ENCODE results near the gene TRAF5. TPM values are rescaled to one million over a fixed set of nuclear protein-coding genes. Genes with fewer than 3 reads are reported as not detected.

The TRAF5 gene
- total RNA-seq, 1 donor from 2014 or later: 3.9 TPM

GRCh38 chr1:211324992-211325775, 1.4 kb upstream of the TRAF5 start:
- TF ChIP-seq, protein P1, sequence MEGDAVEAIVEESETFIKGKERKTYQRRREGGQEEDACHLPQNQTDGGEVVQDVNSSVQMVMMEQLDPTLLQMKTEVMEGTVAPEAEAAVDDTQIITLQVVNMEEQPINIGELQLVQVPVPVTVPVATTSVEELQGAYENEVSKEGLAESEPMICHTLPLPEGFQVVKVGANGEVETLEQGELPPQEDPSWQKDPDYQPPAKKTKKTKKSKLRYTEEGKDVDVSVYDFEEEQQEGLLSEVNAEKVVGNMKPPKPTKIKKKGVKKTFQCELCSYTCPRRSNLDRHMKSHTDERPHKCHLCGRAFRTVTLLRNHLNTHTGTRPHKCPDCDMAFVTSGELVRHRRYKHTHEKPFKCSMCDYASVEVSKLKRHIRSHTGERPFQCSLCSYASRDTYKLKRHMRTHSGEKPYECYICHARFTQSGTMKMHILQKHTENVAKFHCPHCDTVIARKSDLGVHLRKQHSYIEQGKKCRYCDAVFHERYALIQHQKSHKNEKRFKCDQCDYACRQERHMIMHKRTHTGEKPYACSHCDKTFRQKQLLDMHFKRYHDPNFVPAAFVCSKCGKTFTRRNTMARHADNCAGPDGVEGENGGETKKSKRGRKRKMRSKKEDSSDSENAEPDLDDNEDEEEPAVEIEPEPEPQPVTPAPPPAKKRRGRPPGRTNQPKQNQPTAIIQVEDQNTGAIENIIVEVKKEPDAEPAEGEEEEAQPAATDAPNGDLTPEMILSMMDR (IDR thresholded peaks at IDR 0.05): no peak
- H3K9me3 ChIP-seq: no peaks in the 10 kb centered on the region
- H3K27ac ChIP-seq: no peak overlapping the region
- DNase-seq (ENCODE audit: low spot score in 2 of 2): no peak
- intact Hi-C loops (cut with DNase I): loop anchor here (5.0 kb wide), 1 partner anchor 252 kb away; the partner anchor contains the start of gene SLC30A1
- H3K36me3 ChIP-seq: no peaks in the 10 kb centered on the region
- H3K4me3 ChIP-seq: no peak overlapping the region
- H3K4me1 ChIP-seq: peaks cover 13 to 15% of the 10 kb centered on the region in 2 donors
- no peaks in the 10 kb centered on the region for H3K27me3 ChIP-seq

DNA sequence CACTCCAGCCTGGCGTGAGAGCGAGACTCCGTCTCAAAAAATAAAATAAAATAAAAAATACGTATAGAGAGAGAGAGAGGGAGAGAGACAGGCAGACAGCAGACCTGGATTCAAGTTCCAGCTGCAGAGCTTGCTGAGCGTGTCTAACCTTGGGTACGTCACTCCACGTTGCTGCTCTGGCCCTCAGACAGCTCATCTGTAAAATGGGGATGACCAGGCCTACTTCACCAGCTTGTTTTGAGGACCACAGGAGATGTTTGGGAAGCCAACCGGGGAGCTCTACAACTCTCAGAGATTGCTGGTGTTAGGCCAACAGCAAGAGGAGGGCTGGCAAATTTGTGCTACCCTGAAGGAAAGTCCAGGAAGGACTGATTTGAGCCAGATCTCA, 499 bp upstream of the TRAF5 start:
- TF ChIP-seq, protein P1 (IDR thresholded peaks at IDR 0.05): no peak
- peak overlapping the region; percentile 84 to 98 for H3K27ac ChIP-seq
- DNase-seq (ENCODE audit: low spot score in 2 of 2): no peak
- H3K4me3 ChIP-seq: peak overlapping the region; percentile 91 to 93
- intact Hi-C loops (cut with DNase I): loop anchor here (2.0 to 5.0 kb wide), 5 partner anchors 57 to 329 kb away; partner anchors contain the start of genes RCOR3 and SLC30A1
- H3K36me3 ChIP-seq: no peaks in the 10 kb centered on the region
- H3K27me3 ChIP-seq: no peaks in the 10 kb centered on the region
- H3K9me3 ChIP-seq: no peaks in the 10 kb centered on the region
- peaks cover 15 to 25% of the 10 kb centered on the region in 2 donors for H3K4me1 ChIP-seq

- peak overlapping the region; percentile 84 to 98 for H3K27ac ChIP-seq
Measured at GRCh38 chr1:211327346-211327921, 801 bp downstream of the TRAF5 start.

GRCh38 chr1:211328084-211328694, 1.6 kb downstream of the TRAF5 start:
- H3K36me3 ChIP-seq: no peaks in the 10 kb centered on the region
- H3K4me1 ChIP-seq: peaks cover 23 to 39% of the 10 kb centered on the region in 2 donors
- intact Hi-C loops (cut with DNase I): loop anchor here (2.0 to 5.0 kb wide), 2 partner anchors 29 to 249 kb away; partner anchors contain the start of gene SLC30A1
- peak overlapping the region; percentile 84 to 98 for H3K27ac ChIP-seq
- TF ChIP-seq, protein P1 (IDR thresholded peaks at IDR 0.05): no peak
- no peak for DNase-seq (ENCODE audit: low spot score in 2 of 2)
- no peaks in the 10 kb centered on the region for H3K27me3 ChIP-seq
- H3K9me3 ChIP-seq: no peaks in the 10 kb centered on the region
- H3K4me3 ChIP-seq: peak overlapping the region; percentile 91 to 93

More at GRCh38 chr1:211327346-211327921, 801 bp downstream of the TRAF5 start:
- Histone ChIP-seq H3K4me3 (peak overlapping the region; percentile 91 to 93), H3K36me3 (no peaks in the 10 kb centered on the region), H3K4me1 (peaks cover 21 to 38% of the 10 kb centered on the region in 2 donors), H3K9me3 (no peaks in the 10 kb centered on the region), H3K27me3 (no peaks in the 10 kb centered on the region)
- TF ChIP-seq, protein P1 (IDR thresholded peaks at IDR 0.05): no peak
- DNase-seq (ENCODE audit: low spot score in 2 of 2): no peak
- intact Hi-C loops (cut with DNase I): loop anchor here (1.0 to 5.0 kb wide), 6 partner anchors 55 to 327 kb away; partner anchors contain the start of genes RCOR3 and SLC30A1

GRCh38 chr1:211328866-211329475, 2.3 kb downstream of the TRAF5 start:
- no peaks in the 10 kb centered on the region for H3K36me3 ChIP-seq
- intact Hi-C loops (cut with DNase I): loop anchor here (2.0 to 5.0 kb wide), 2 partner anchors 28 to 248 kb away; partner anchors contain the start of gene SLC30A1
- no peaks in the 10 kb centered on the region for H3K27me3 ChIP-seq
- H3K4me3 ChIP-seq: peak overlapping the region in 1 of 2 donors; percentile 91
- TF ChIP-seq, protein P1 (IDR thresholded peaks at IDR 0.05): no peak
- no peaks in the 10 kb centered on the region for H3K9me3 ChIP-seq
- H3K4me1 ChIP-seq: peaks cover 24 to 43% of the 10 kb centered on the region in 2 donors
- DNase-seq (ENCODE audit: low spot score in 2 of 2): no peak
- peak overlapping the region; percentile 84 to 98 for H3K27ac ChIP-seq
